Mammary epithelial cell (primary cell): ENCODE measurements around the gene NMT1.

ENCODE experiments used
- EZH2 ChIP-seq: IDR thresholded peaks from 2 replicates; pipeline ENCODE4 v1.6.1; 2012; ENCODE audit warnings: low read length, inconsistent platforms, borderline replicate concordance
- TF ChIP-seq, protein P1 (sequence below), 2 donors: IDR thresholded peaks in 1 of 2; conservative IDR thresholded peaks in 1 of 2; 2 replicates each; pipeline ENCODE4 v1.5.1; 2011 to 2012; ENCODE audit warnings: inconsistent platforms in 2 of 2, low read length in 2 of 2, mild to moderate bottlenecking in 2 of 2, control low read depth in 1 of 2, low read depth in 1 of 2; ENCODE audit not compliant: insufficient read depth in 1 of 2; ENCODE audit errors: extremely low read depth in 1 of 2

DNA sequence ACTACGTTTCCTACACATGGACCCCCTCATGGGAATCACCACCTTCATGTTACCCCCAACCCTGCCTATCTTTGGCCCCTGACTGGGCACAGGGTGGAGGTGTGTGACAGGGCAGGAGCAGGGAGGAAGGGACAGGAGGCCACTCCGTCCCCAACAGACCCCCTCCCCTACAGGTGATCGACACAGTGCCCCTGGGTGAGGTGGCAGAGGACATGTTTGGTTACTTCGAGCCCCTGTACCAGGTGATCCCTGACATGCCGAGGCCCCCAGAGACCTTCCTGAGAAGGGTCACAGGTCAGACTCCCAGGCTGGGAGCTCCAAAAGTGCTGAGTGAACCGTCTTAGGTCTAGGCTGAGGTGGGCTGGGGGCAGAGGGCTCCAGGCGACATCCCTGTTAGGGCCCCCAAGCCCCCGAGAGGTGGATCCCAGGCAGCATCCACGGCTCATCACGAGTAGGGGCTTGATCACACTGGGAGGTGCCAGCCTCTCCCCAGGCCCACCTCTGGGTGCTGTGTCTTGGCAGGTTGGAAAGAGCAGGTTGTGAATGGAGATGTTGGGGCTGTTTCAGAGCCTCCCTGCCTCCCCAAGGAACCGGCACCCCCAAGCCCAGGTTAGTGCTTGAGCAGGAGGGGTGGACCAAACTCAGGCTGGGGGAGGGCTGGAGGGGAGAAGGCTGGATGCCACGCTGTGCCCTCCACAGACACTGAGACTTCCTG lies 75.9 kb downstream of the NMT1 start:
- TF ChIP-seq, protein P1, sequence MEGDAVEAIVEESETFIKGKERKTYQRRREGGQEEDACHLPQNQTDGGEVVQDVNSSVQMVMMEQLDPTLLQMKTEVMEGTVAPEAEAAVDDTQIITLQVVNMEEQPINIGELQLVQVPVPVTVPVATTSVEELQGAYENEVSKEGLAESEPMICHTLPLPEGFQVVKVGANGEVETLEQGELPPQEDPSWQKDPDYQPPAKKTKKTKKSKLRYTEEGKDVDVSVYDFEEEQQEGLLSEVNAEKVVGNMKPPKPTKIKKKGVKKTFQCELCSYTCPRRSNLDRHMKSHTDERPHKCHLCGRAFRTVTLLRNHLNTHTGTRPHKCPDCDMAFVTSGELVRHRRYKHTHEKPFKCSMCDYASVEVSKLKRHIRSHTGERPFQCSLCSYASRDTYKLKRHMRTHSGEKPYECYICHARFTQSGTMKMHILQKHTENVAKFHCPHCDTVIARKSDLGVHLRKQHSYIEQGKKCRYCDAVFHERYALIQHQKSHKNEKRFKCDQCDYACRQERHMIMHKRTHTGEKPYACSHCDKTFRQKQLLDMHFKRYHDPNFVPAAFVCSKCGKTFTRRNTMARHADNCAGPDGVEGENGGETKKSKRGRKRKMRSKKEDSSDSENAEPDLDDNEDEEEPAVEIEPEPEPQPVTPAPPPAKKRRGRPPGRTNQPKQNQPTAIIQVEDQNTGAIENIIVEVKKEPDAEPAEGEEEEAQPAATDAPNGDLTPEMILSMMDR (conservative IDR thresholded peaks at IDR 0.05 in 1 of 2, IDR thresholded peaks at IDR 0.05 in 1 of 2; ENCODE audit: extremely low read depth in 1 of 2, insufficient read depth in 1 of 2, low read depth in 1 of 2, low read length in 2 of 2), result no peak
- no peak for TF ChIP-seq EZH2
